Measurements from ENCODE around the gene KCTD6. TPM values are rescaled to one million over a fixed set of nuclear protein-coding genes. Genes with fewer than 3 reads are reported as not detected.

KCTD6 gene
- total RNA-seq, 1 experiment from 2014 or later = 12.0 TPM

- BruUV-seq (replicated peaks) = no TSS peak
- TF ChIP-seq POLR2A (IDR thresholded peaks at IDR 0.05; ENCODE audit: borderline replicate concordance, extremely low read depth, insufficient read depth, insufficient read length) (peak; percentile 53), CEBPB (IDR thresholded peaks at IDR 0.05; ENCODE audit: low read depth) (peak; percentile 99), ELF1 (IDR thresholded peaks at IDR 0.05; ENCODE audit: borderline replicate concordance, low read depth) (no peak), SIN3A (IDR thresholded peaks at IDR 0.05; ENCODE audit: low read depth) (no peak; the same call in 1 of the 2 replicates), SP1 (IDR thresholded peaks at IDR 0.05; ENCODE audit: low read depth) (peak; percentile 100), TCF7L2 (IDR thresholded peaks at IDR 0.05; ENCODE audit: borderline replicate concordance, extremely low read depth, insufficient read depth, insufficient read length) (peak; percentile 48), JUND (IDR thresholded peaks at IDR 0.05) (peak; percentile 94), EZH2phosphoT487 (IDR thresholded peaks at IDR 0.05; ENCODE audit: borderline replicate concordance) (no peak), ZBTB33 (IDR thresholded peaks at IDR 0.05; ENCODE audit: extremely low read depth, insufficient replicate concordance, low read length) (peak; percentile 62), EGR1 (IDR thresholded peaks at IDR 0.05; ENCODE audit: low read depth) (no peak), SRF (IDR thresholded peaks at IDR 0.05; ENCODE audit: low read depth) (no peak), POLR2AphosphoS5 (IDR thresholded peaks at IDR 0.05; ENCODE audit: low read depth, low read length) (peak; percentile 77), ZFX (IDR thresholded peaks at IDR 0.05) (peak; percentile 21; the same call in 1 of the 2 replicates), CTCF (IDR thresholded peaks at IDR 0.05 in 2 of 3, conservative IDR thresholded peaks at IDR 0.05 in 1 of 3; ENCODE audit: borderline replicate concordance in 1 of 3, insufficient read depth in 1 of 3, low read depth in 2 of 3, low read length in 2 of 3) (no peak), CBX3 (IDR thresholded peaks at IDR 0.05; ENCODE audit: low read depth) (peak; percentile 90), EZH2 (IDR thresholded peaks at IDR 0.05) (no peak), FOSL1 (IDR thresholded peaks at IDR 0.05; ENCODE audit: low read depth) (peak; percentile 88)
- TF ChIP-seq, protein P1, sequence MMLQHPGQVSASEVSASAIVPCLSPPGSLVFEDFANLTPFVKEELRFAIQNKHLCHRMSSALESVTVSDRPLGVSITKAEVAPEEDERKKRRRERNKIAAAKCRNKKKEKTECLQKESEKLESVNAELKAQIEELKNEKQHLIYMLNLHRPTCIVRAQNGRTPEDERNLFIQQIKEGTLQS (IDR thresholded peaks at IDR 0.05) = no peak
- TF ChIP-seq, protein P2, sequence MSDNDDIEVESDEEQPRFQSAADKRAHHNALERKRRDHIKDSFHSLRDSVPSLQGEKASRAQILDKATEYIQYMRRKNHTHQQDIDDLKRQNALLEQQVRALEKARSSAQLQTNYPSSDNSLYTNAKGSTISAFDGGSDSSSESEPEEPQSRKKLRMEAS (IDR thresholded peaks at IDR 0.05) = peak; percentile 35; the same call in 1 of the 2 replicates
- TF ChIP-seq, protein P3, sequence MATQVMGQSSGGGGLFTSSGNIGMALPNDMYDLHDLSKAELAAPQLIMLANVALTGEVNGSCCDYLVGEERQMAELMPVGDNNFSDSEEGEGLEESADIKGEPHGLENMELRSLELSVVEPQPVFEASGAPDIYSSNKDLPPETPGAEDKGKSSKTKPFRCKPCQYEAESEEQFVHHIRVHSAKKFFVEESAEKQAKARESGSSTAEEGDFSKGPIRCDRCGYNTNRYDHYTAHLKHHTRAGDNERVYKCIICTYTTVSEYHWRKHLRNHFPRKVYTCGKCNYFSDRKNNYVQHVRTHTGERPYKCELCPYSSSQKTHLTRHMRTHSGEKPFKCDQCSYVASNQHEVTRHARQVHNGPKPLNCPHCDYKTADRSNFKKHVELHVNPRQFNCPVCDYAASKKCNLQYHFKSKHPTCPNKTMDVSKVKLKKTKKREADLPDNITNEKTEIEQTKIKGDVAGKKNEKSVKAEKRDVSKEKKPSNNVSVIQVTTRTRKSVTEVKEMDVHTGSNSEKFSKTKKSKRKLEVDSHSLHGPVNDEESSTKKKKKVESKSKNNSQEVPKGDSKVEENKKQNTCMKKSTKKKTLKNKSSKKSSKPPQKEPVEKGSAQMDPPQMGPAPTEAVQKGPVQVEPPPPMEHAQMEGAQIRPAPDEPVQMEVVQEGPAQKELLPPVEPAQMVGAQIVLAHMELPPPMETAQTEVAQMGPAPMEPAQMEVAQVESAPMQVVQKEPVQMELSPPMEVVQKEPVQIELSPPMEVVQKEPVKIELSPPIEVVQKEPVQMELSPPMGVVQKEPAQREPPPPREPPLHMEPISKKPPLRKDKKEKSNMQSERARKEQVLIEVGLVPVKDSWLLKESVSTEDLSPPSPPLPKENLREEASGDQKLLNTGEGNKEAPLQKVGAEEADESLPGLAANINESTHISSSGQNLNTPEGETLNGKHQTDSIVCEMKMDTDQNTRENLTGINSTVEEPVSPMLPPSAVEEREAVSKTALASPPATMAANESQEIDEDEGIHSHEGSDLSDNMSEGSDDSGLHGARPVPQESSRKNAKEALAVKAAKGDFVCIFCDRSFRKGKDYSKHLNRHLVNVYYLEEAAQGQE (IDR thresholded peaks at IDR 0.05; ENCODE audit: low read depth) = no peak
Measured at GRCh38 chr3:58526515-58526957, 34.6 kb downstream of the KCTD6 start.

More at GRCh38 chr3:58526515-58526957, 34.6 kb downstream of the KCTD6 start:
- intact Hi-C loops (cut with micrococcal nuclease) = loop anchor here (1.0 kb wide), 1 partner anchor 35 kb away; no protein-coding TSS in a partner anchor
- peak overlapping the region; percentile 38 to 50 for H3K4me3 ChIP-seq (replicated peaks in 1 of 2; ENCODE audit: low read depth in 1 of 2, low read length in 2 of 2)
- peaks cover 9 to 15% of the 10 kb centered on the region in 2 experiments for H3K4me1 ChIP-seq (ENCODE audit: control insufficient read depth in 1 of 2, insufficient read depth in 2 of 2, low read length in 2 of 2)
- peak; percentile 87 for ATAC-seq
- ChIA-PET POLR2A (interaction anchor here (0.6 to 1.2 kb wide), 4 partner anchors 10 to 721 kb away, joined by 3 to 4 read pairs (median 3); partner anchors contain the start of genes HTD2, KCTD6 and RPP14), CTCF (interaction anchor here (1.1 to 2.4 kb wide), 3 partner anchors 35 to 221 kb away, joined by 6 to 12 read pairs (median 6); partner anchors contain the start of genes HTD2, KCTD6 and RPP14), RAD21 (ENCODE audit: low non-redundant PET in 1 of 2, low total read pairs in 2 of 2, uncharacterized antibody in 2 of 2, unreplicated experiment in 2 of 2) (interaction anchor here (0.6 to 1.6 kb wide), 2 partner anchors 34 to 35 kb away, joined by 3 read pairs; partner anchors contain the start of gene KCTD6 (in 2 of the 2))
- DNase-seq (ENCODE audit: low read depth, low spot score) = peak; percentile 88
- peak overlapping the region; percentile 36 for H2AFZ ChIP-seq (ENCODE audit: low read depth, low read length, poor library complexity, severe bottlenecking)
- H3K9me3 ChIP-seq (ENCODE audit: control insufficient read depth in 1 of 2, insufficient read depth in 1 of 2, low read depth in 1 of 2, low read length in 2 of 2) = no peaks in the 10 kb centered on the region
- no peaks in the 10 kb centered on the region for H4K20me1 ChIP-seq (ENCODE audit: insufficient read depth)
- H3K4me2 ChIP-seq (ENCODE audit: low read length) = peak overlapping the region; percentile 76
- peak overlapping the region; percentile 35 for H3K9ac ChIP-seq (ENCODE audit: low read length)
- peak overlapping the region; percentile 40 for H3K27ac ChIP-seq (ENCODE audit: low read depth, low read length)
- H3K79me2 ChIP-seq (ENCODE audit: insufficient read depth, low read length) = no peaks in the 10 kb centered on the region
- no peaks in the 10 kb centered on the region for H3K27me3 ChIP-seq (ENCODE audit: insufficient read depth, low read length)
- no peaks in the 10 kb centered on the region for H3K9me2 ChIP-seq (ENCODE audit: insufficient read depth)
- no peaks in the 10 kb centered on the region for H3K36me3 ChIP-seq (ENCODE audit: control insufficient read depth in 1 of 2, insufficient read depth in 2 of 2, low read length in 2 of 2)
